ENCODE measurements around the gene FAM217A. TPM values are rescaled to one million over a fixed set of nuclear protein-coding genes. Genes with fewer than 3 reads are reported as not detected.

The FAM217A gene
- total and polyA plus RNA-seq, 9 of the 15 experiments (the other 6 are each of a cell fraction or from before 2014, with no cell fraction given), result not detected

DNA sequence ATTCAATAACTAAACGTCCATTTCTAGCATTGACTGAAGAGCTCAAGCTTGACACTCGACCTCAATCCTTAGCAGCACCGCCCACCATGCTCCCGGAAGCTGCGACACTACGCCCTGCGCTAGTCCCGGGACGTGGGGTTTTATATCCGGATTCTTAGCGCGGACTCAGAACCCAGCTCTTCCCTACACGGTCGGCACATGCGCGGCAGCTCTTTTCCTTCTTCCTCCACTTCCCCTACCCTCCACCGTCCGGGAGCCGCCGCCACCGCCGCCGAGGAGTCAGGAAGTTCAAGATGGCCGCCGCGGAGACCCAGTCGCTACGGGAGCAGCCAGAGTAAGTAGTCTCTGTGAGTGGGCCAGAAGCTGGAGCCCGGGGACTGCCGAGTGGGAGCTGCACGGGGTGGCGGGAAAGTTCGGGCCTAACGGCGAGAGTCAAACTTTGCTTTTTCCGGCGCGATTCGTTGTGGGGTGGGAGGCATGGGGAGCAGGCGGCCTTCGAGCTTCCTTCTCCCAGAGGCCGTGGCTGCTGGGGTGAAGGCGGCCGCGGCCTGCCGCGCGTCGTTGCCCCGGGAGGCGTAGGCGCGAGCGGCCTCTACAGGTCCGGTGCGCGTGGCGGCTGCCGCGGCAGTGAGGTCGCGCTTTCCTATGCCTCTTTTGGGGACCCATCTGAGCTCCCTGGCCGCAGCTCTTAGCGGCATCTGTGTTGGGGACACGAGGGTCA, 57.6 kb downstream of the FAM217A start (continued):
- TF ChIP-seq CBX2 (IDR thresholded peaks at IDR 0.05; ENCODE audit: insufficient read depth, low read length, poor library complexity, severe bottlenecking) (no peak), U2AF2 (optimal IDR thresholded peaks at IDR 0.05; ENCODE audit: low read depth, low read length) (no peak), SMAD3 (CRISPR knock-in tag; conservative IDR thresholded peaks at IDR 0.05) (no peak), FOXJ2 (tag; IDR thresholded peaks at IDR 0.05) (peak; percentile 54), NFE2 (IDR thresholded peaks at IDR 0.05; ENCODE audit: low read depth) (peak; percentile 1; the same call in 1 of the 2 replicates), ZNF311 (CRISPR knock-in tag; IDR thresholded peaks at IDR 0.05) (no peak), SAP30 (IDR thresholded peaks at IDR 0.05; ENCODE audit: borderline replicate concordance, insufficient read depth, low read depth, low read length, poor library complexity, severe bottlenecking) (no peak), ZNF121 (CRISPR knock-in tag; conservative IDR thresholded peaks at IDR 0.05) (no peak), ZNF589 (CRISPR knock-in tag; IDR thresholded peaks at IDR 0.05; ENCODE audit: low read depth) (0 out of 2 replicates have a peak, but pooled peaks have one; percentile 35), FOXK1 (CRISPR knock-in tag; IDR thresholded peaks at IDR 0.05; ENCODE audit: borderline replicate concordance) (no peak; the same call in none of the 2 replicates), ZBTB1 (CRISPR knock-in tag; IDR thresholded peaks at IDR 0.05; ENCODE audit: borderline replicate concordance, low read depth) (peak; percentile 77; the same call in 1 of the 2 replicates), ZBTB8A (IDR thresholded peaks at IDR 0.05; ENCODE audit: partially characterized antibody) (no peak), TFAP4 (CRISPR knock-in tag; IDR thresholded peaks at IDR 0.05; ENCODE audit: borderline replicate concordance) (peak; percentile 82), SRF (CRISPR knock-in tag; IDR thresholded peaks at IDR 0.05) (no peak), NR2C1 (IDR thresholded peaks at IDR 0.05) (peak; percentile 95), NR2C1 (tag; IDR thresholded peaks at IDR 0.05) (peak; percentile 97), POLR2A (conservative IDR thresholded peaks at IDR 0.05) (peak; percentile 96), ZSCAN32 (CRISPR knock-in tag; IDR thresholded peaks at IDR 0.05) (no peak), ZNF274 (IDR thresholded peaks at IDR 0.05; ENCODE audit: borderline replicate concordance, low read depth, low read length) (no peak), CEBPG (CRISPR knock-in tag; IDR thresholded peaks at IDR 0.05) (no peak), CEBPG (tag; conservative IDR thresholded peaks at IDR 0.05 in 1 of 2, IDR thresholded peaks at IDR 0.05 in 1 of 2) (no peak), CSDE1 (IDR thresholded peaks at IDR 0.05) (no peak), EP300 (IDR thresholded peaks at IDR 0.05; ENCODE audit: low read length) (peak; percentile 26; the same call in 1 of the 2 replicates), KHSRP (IDR thresholded peaks at IDR 0.05) (no peak), SREBF2 (CRISPR knock-in tag; IDR thresholded peaks at IDR 0.05) (no peak), TAF7 (tag; IDR thresholded peaks at IDR 0.05) (peak; percentile 95)
- TF ChIP-seq, protein P1, sequence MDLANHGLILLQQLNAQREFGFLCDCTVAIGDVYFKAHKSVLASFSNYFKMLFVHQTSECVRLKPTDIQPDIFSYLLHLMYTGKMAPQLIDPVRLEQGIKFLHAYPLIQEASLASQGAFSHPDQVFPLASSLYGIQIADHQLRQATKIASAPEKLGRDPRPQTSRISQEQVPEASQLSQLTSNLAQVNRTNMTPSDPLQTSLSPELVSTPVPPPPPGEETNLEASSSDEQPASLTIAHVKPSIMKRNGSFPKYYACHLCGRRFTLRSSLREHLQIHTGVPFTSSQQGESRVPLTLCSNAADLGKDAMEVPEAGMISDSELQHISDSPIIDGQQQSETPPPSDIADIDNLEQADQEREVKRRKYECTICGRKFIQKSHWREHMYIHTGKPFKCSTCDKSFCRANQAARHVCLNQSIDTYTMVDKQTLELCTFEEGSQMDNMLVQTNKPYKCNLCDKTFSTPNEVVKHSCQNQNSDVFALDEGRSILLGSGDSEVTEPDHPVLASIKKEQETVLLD (IDR thresholded peaks at IDR 0.05), result peak; percentile 89
- TF ChIP-seq, protein P2, sequence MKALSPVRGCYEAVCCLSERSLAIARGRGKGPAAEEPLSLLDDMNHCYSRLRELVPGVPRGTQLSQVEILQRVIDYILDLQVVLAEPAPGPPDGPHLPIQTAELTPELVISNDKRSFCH (CRISPR knock-in tag; IDR thresholded peaks at IDR 0.05), result no peak
- TF ChIP-seq, protein P2 (tag; IDR thresholded peaks at IDR 0.05), result no peak; the same call in 1 of the 2 replicates
